Measurements from ENCODE around the gene CTPS1. TPM values are rescaled to one million over a fixed set of nuclear protein-coding genes. Genes with fewer than 3 reads are reported as not detected.

The CTPS1 gene
- total and polyA plus RNA-seq, 2 of the 13 experiments (the other 11 are each of a cell fraction or from before 2014, with no cell fraction given): 9.6 to 42.8 TPM

DNA sequence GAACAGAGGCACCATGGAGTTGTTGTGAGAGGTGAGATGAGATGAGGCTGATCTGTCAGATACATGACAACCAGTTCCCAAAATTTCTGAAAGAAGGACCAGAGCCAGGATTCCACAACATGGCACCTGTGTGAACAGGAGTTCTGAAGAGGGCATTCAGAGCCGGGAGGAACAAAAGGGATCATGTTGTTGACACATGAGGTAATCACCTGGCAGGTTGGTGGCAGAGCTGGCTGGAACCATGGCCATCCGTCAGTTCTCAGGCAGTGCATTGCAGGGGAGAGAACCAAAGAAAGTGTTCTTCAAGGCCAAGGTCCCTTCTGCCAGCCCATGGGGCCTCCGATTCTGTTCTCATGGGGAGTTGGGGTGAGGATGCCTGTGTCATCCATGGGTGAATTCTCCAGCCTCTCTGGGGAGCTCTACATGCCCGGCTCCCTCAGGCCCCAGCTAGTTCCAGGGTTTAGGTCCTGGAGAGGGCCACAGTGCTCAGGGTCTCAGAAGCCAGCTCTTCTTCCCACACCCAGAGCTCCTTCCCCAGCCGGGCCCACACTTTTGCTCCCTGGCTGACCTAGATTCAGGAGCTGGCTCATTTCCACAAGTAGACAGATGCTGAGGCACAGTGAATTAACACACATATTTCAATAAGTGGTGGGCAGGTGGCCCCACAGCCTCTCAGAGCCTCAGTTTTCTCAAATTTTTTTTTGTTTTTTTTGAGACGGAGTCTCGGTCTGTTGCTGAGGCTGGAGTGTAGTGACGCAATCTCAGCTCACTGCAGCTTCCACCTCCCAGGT, 49.1 kb upstream of the CTPS1 start:
- Histone ChIP-seq H3K27me3 (ENCODE audit: control insufficient read depth in 1 of 2, insufficient read depth in 2 of 2, low read length in 2 of 2) (no peaks in the 10 kb centered on the region), H3K4me3 (replicated peaks in 1 of 3; ENCODE audit: insufficient read depth in 1 of 3, low read depth in 2 of 3, low read length in 3 of 3) (no peak overlapping the region), H3K27ac (ENCODE audit: extremely low read length, insufficient read depth, low read length) (no peak overlapping the region), H3K9ac (ENCODE audit: insufficient read depth, low read depth, low read length) (no peak overlapping the region), H3K79me2 (ENCODE audit: insufficient read depth, low read length) (no peaks in the 10 kb centered on the region), H3K4me1 (ENCODE audit: insufficient read depth, low read length) (peaks cover 68% of the 10 kb centered on the region), H3K9me3 (ENCODE audit: low read length) (no peaks in the 10 kb centered on the region), H3K36me3 (replicated peaks in 1 of 2; ENCODE audit: control insufficient read depth in 1 of 2, insufficient read depth in 2 of 2, low read length in 2 of 2) (no peaks in the 10 kb centered on the region), H3K4me2 (ENCODE audit: low read depth, low read length) (peak overlapping the region; percentile 35; the same call in 1 of the 2 replicates), H2AFZ (ENCODE audit: low read length) (no peak overlapping the region), H4K20me1 (ENCODE audit: insufficient read depth, low read length) (no peaks in the 10 kb centered on the region)
- intact Hi-C loops (cut with micrococcal nuclease; ENCODE audit: unreplicated experiment): no loop called here
- CTCF ChIA-PET (ENCODE audit: low intra/inter-chr PET ratio, low total read pairs): no interaction called here
- POLR2A ChIA-PET: interaction anchor here (1.5 kb wide), 2 partner anchors 9 to 68 kb away, joined by 9 to 10 read pairs; partner anchors contain the start of gene CITED4
- no TSS peak for BruUV-seq (replicated peaks)
- in situ Hi-C loops (cut with HindIII; ENCODE audit: extremely low pct_ligation_motif_present, low pct_unique_long_range_greater_than_20kb): no loop called here
- WGBS (ENCODE audit: low lambda C conversion rate): 31% methylated on average over 6 of the region's 8 CpGs
- DNase-seq (ENCODE audit: low spot score) (peak; percentile 45), ATAC-seq (peak; percentile 58; the same call in 2 of the 3 replicates), FAIRE-seq (no peak)
- TF ChIP-seq HNRNPH1 (optimal IDR thresholded peaks at IDR 0.05; ENCODE audit: low read depth, low read length) (no peak), HOXA9 (CRISPR knock-in tag; IDR thresholded peaks at IDR 0.05; ENCODE audit: borderline replicate concordance) (no peak), KDM2A (CRISPR knock-in tag; IDR thresholded peaks at IDR 0.05; ENCODE audit: borderline replicate concordance, low read depth) (no peak), SSRP1 (CRISPR knock-in tag; IDR thresholded peaks at IDR 0.05) (no peak), ZNF331 (CRISPR knock-in tag; IDR thresholded peaks at IDR 0.05) (no peak), RFX5 (IDR thresholded peaks at IDR 0.05; ENCODE audit: low read depth, low read length) (no peak), CENPT (CRISPR knock-in tag; IDR thresholded peaks at IDR 0.05; ENCODE audit: low read depth) (no peak), ZC3H4 (CRISPR knock-in tag; IDR thresholded peaks at IDR 0.05; ENCODE audit: borderline replicate concordance) (no peak), CBFB (CRISPR knock-in tag; IDR thresholded peaks at IDR 0.05) (no peak), CERS6 (CRISPR knock-in tag; IDR thresholded peaks at IDR 0.05) (no peak), ZNF34 (CRISPR knock-in tag; IDR thresholded peaks at IDR 0.05; ENCODE audit: borderline replicate concordance) (0 out of 2 replicates have a peak, but pooled peaks have one; percentile 57), JUN (CRISPR knock-in tag; IDR thresholded peaks at IDR 0.05) (no peak), GATAD1 (CRISPR knock-in tag; IDR thresholded peaks at IDR 0.05) (no peak), MTA1 (CRISPR knock-in tag; IDR thresholded peaks at IDR 0.05; ENCODE audit: borderline replicate concordance) (no peak), RARA (CRISPR knock-in tag; IDR thresholded peaks at IDR 0.05) (peak; percentile 24; the same call in 1 of the 2 replicates), FOXJ3 (CRISPR knock-in tag; IDR thresholded peaks at IDR 0.05; ENCODE audit: borderline replicate concordance) (no peak), ZNF710 (CRISPR knock-in tag; IDR thresholded peaks at IDR 0.05; ENCODE audit: borderline replicate concordance) (no peak), FOXA3 (CRISPR knock-in tag; IDR thresholded peaks at IDR 0.05) (peak; percentile 75), CEBPG (CRISPR knock-in tag; IDR thresholded peaks at IDR 0.05) (peak; percentile 23; the same call in 1 of the 2 replicates)
- TF ChIP-seq, protein P1, sequence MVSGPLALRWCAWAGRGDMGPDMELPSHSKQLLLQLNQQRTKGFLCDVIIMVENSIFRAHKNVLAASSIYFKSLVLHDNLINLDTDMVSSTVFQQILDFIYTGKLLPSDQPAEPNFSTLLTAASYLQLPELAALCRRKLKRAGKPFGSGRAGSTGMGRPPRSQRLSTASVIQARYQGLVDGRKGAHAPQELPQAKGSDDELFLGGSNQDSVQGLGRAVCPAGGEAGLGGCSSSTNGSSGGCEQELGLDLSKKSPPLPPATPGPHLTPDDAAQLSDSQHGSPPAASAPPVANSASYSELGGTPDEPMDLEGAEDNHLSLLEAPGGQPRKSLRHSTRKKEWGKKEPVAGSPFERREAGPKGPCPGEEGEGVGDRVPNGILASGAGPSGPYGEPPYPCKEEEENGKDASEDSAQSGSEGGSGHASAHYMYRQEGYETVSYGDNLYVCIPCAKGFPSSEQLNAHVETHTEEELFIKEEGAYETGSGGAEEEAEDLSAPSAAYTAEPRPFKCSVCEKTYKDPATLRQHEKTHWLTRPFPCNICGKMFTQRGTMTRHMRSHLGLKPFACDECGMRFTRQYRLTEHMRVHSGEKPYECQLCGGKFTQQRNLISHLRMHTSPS (CRISPR knock-in tag; IDR thresholded peaks at IDR 0.05; ENCODE audit: low read depth): peak; percentile 66; the same call in 1 of the 2 replicates
- TF ChIP-seq, protein P2, sequence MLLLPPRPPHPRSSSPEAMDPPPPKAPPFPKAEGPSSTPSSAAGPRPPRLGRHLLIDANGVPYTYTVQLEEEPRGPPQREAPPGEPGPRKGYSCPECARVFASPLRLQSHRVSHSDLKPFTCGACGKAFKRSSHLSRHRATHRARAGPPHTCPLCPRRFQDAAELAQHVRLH (CRISPR knock-in tag; IDR thresholded peaks at IDR 0.05; ENCODE audit: borderline replicate concordance, low read depth): no peak
